ENCODE measurements around the gene FAM118B. TPM values are rescaled to one million over a fixed set of nuclear protein-coding genes. Genes with fewer than 3 reads are reported as not detected.
A peak's percentile ranks its signal among the peaks of the same experiment; 100 is the strongest.

Gene FAM118B
- total RNA-seq, 4 donors from 2014 or later, result 11.4 to 14.2 (median 11.6) TPM

- 47 to 64% methylated on average over 3 of the region's 3 CpGs for WGBS, 2 donors
- DNase-seq (ENCODE audit: low spot score in 2 of 2), result no peak
These were observed 18.4 kb downstream of the FAM118B start for GRCh38 chr11:126229858-126230540.

GRCh38 chr11:126231725-126232459 is 20.3 kb downstream of the FAM118B start:
- Histone ChIP-seq H3K36me3 (peaks cover 0 to 22% (median 0%) of the 10 kb centered on the region in 3 donors), H3K9me3 (no peaks in the 10 kb centered on the region), H3K4me1 (peaks cover 0 to 8% (median 0%) of the 10 kb centered on the region in 4 donors), H3K27ac (peak overlapping the region in 1 of 4 donors; percentile 8), H3K27me3 (no peaks in the 10 kb centered on the region), H3K4me3 (no peak overlapping the region)
- TF ChIP-seq POLR2A (IDR thresholded peaks at IDR 0.05), result no peak
- no peak for TF ChIP-seq EP300 (IDR thresholded peaks at IDR 0.05)
- TF ChIP-seq, protein P1, sequence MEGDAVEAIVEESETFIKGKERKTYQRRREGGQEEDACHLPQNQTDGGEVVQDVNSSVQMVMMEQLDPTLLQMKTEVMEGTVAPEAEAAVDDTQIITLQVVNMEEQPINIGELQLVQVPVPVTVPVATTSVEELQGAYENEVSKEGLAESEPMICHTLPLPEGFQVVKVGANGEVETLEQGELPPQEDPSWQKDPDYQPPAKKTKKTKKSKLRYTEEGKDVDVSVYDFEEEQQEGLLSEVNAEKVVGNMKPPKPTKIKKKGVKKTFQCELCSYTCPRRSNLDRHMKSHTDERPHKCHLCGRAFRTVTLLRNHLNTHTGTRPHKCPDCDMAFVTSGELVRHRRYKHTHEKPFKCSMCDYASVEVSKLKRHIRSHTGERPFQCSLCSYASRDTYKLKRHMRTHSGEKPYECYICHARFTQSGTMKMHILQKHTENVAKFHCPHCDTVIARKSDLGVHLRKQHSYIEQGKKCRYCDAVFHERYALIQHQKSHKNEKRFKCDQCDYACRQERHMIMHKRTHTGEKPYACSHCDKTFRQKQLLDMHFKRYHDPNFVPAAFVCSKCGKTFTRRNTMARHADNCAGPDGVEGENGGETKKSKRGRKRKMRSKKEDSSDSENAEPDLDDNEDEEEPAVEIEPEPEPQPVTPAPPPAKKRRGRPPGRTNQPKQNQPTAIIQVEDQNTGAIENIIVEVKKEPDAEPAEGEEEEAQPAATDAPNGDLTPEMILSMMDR (IDR thresholded peaks at IDR 0.05), result no peak
- no peak for DNase-seq (ENCODE audit: low spot score in 2 of 2)
- WGBS, 2 donors, result 64 to 71% methylated on average over 6 of the region's 6 CpGs

More at GRCh38 chr11:126229858-126230540, 18.4 kb downstream of the FAM118B start:
- Histone ChIP-seq H3K4me1 (peaks cover 0 to 8% (median 0%) of the 10 kb centered on the region in 4 donors), H3K9me3 (no peaks in the 10 kb centered on the region), H3K27me3 (no peaks in the 10 kb centered on the region), H3K4me3 (no peak overlapping the region), H3K27ac (no peak overlapping the region), H3K36me3 (peaks cover 0 to 6% (median 0%) of the 10 kb centered on the region in 3 donors)
- TF ChIP-seq POLR2A (IDR thresholded peaks at IDR 0.05) (no peak), EP300 (IDR thresholded peaks at IDR 0.05) (no peak)
- TF ChIP-seq, protein P1 (IDR thresholded peaks at IDR 0.05), result no peak

- Histone ChIP-seq H3K4me1 (peaks cover 0 to 8% (median 0%) of the 10 kb centered on the region in 4 donors), H3K9me3 (no peaks in the 10 kb centered on the region), H3K4me3 (no peak overlapping the region), H3K36me3 (peaks cover 0 to 22% (median 0%) of the 10 kb centered on the region in 3 donors), H3K27ac (no peak overlapping the region), H3K27me3 (no peaks in the 10 kb centered on the region)
- 91 to 94% methylated on average over 3 of the region's 3 CpGs for WGBS, 2 donors
- TF ChIP-seq, protein P1 (IDR thresholded peaks at IDR 0.05), result no peak
- TF ChIP-seq EP300 (IDR thresholded peaks at IDR 0.05) (no peak), POLR2A (IDR thresholded peaks at IDR 0.05) (no peak)
- no peak for DNase-seq (ENCODE audit: low spot score in 2 of 2)
These were observed 21.1 kb downstream of the FAM118B start for GRCh38 chr11:126232683-126233082.

DNA sequence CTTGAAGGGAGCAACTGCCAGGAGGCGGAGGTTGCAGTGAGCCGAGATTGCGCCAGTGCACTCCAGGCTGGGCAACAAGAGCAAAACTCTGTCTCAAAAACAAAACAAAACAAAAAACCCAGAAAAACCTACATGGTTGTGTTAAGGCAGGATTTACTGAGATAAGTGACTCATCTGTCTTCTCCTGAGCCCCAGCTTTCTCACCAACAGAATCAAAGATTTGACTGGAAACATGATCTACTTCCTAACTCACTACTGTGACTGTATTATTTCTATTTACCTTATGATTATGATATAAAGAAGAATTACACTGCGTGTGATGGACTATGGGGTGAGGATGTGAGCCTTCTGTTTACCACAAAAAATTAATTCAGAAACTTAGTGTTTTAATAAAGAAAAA is 21.8 kb downstream of the FAM118B start:
- no peak for DNase-seq (ENCODE audit: low spot score in 2 of 2)
- peaks cover 0 to 28% (median 3%) of the 10 kb centered on the region in 3 donors for H3K36me3 ChIP-seq
- H3K27me3 ChIP-seq, result no peaks in the 10 kb centered on the region
- no peaks in the 10 kb centered on the region for H3K9me3 ChIP-seq
- WGBS, 2 donors, result 94 to 98% methylated on average over 4 of the region's 4 CpGs
- TF ChIP-seq, protein P1 (IDR thresholded peaks at IDR 0.05), result no peak
- TF ChIP-seq EP300 (IDR thresholded peaks at IDR 0.05), result no peak
- TF ChIP-seq POLR2A (IDR thresholded peaks at IDR 0.05), result no peak
- no peak overlapping the region for H3K4me3 ChIP-seq
- H3K4me1 ChIP-seq, result peaks cover 0 to 8% (median 0%) of the 10 kb centered on the region in 4 donors
- no peak overlapping the region for H3K27ac ChIP-seq

DNA sequence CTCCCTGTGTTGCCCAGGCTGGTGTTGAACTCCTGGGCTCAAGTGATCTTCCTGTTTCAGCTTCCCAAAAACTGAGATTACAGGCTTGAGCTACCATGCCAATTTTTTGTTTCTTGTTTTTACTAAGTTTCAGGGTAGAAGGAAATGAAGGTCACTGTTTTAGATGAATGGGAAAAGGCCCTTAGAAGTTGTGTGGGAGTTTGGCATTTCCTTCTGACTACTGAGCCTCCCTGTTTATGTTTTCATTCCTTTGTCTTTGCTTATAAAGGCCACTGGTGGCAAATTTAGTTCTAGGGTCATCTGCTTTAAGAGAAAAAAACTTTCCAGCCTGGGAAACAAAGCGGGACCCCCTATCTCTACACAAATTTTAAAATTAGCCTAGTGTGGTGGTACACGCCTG is 35.1 kb downstream of the FAM118B start:
- Histone ChIP-seq H3K36me3 (peaks cover 0 to 35% (median 0%) of the 10 kb centered on the region in 3 donors), H3K27me3 (no peaks in the 10 kb centered on the region), H3K4me3 (no peak overlapping the region), H3K4me1 (peaks cover 0 to 8% (median 0%) of the 10 kb centered on the region in 4 donors), H3K27ac (no peak overlapping the region), H3K9me3 (no peaks in the 10 kb centered on the region)
- 37 to 47% methylated on average over 2 of the region's 2 CpGs for WGBS, 2 donors
- TF ChIP-seq EP300 (IDR thresholded peaks at IDR 0.05), result no peak
- no peak for DNase-seq (ENCODE audit: low spot score in 2 of 2)

Data from tibial nerve (tissue), 4 donors.